Effector memory CD4-positive, alpha-beta T cell (primary cell): ENCODE measurements around the gene GPC6.
"Not testable (repeated sequence)": the region's sequence is repeated elsewhere in the genome, so short reads cannot be mapped to it uniquely, and the experiment has no call there.

Source experiments
- DNase-seq, 3 donors: peaks; one replicate each; pipeline ENCODE4 v3.0.0-alpha.2; 2020
- H3K27ac ChIP-seq: 2 replicates; pipeline ENCODE4 v1.7.0; 2013; ENCODE audit warnings: mild to moderate bottlenecking, low read length, moderate library complexity; ENCODE audit not compliant: insufficient read depth, poor library complexity, severe bottlenecking
- H3K27me3 ChIP-seq: replicated peaks from 2 replicates; pipeline ENCODE4 v1.7.0; 2013; ENCODE audit warnings: mild to moderate bottlenecking, low read length; ENCODE audit not compliant: insufficient read depth, control insufficient read depth, poor library complexity, severe bottlenecking
- H3K36me3 ChIP-seq: 2 replicates; pipeline ENCODE4 v1.7.0; 2013; ENCODE audit warnings: mild to moderate bottlenecking, low read length, moderate library complexity; ENCODE audit not compliant: control insufficient read depth, insufficient read depth
- H3K4me1 ChIP-seq: 2 replicates; pipeline ENCODE4 v1.7.0; 2013; ENCODE audit warnings: low read length, mild to moderate bottlenecking; ENCODE audit not compliant: control insufficient read depth, insufficient read depth, poor library complexity, severe bottlenecking
- H3K4me3 ChIP-seq: 2 replicates; pipeline ENCODE4 v1.7.0; 2013; ENCODE audit warnings: low read length, low read depth, mild to moderate bottlenecking; ENCODE audit not compliant: insufficient read depth, poor library complexity, severe bottlenecking
- H3K9me3 ChIP-seq: 2 replicates; pipeline ENCODE4 v1.7.0; 2013; ENCODE audit warnings: mild to moderate bottlenecking, low read length, moderate library complexity; ENCODE audit not compliant: control insufficient read depth

Gene GPC6

DNA sequence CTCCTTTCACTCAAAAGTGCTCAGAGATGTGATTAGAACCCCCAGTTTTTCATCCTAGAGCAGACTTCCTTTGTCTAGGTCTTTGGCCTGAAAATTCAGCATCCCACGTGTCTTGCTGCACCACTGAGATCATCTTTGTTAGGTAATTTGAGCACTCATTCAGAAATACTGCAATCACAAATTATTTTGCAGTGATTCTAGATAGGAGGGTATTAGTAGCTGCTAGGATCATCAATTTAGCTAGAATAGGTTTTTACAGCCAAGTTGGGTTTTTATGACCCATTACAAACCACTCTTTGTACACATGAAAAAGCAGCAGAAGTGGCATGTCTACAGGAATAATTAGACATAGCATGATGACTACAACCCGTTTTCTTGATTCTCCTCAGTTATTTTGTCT is 219.6 kb downstream of the GPC6 start:
- Histone ChIP-seq H3K4me3 (no peak overlapping the region), H3K27ac (no peak overlapping the region), H3K9me3 (no peaks in the 10 kb centered on the region), H3K36me3 (no peaks in the 10 kb centered on the region), H3K27me3 (no peaks in the 10 kb centered on the region), H3K4me1 (no peaks in the 10 kb centered on the region)
- no peak for DNase-seq

DNA sequence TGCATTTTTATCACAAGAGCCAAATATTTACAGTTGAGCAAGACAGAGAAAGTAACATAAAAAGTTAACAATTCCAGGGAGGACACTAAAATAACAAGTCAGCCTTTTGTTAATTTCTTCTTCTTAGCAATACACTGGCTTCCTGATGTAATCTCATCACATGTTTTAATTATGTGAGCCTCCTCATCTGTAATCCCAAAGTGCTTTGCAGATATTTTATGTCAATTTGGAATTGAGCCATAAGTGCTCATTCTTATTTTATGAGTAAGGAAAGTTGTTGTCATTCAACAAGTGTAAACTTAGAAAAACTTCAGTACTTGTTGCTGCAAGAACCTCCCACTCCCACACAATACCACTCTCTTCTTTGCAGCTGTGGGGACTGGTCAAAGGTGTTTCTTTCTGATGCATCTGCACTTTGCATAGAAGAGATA is 223.6 kb downstream of the GPC6 start:
- H3K9me3 ChIP-seq, result no peaks in the 10 kb centered on the region
- no peaks in the 10 kb centered on the region for H3K36me3 ChIP-seq
- H3K27me3 ChIP-seq, result no peaks in the 10 kb centered on the region
- no peak for DNase-seq
- no peaks in the 10 kb centered on the region for H3K4me1 ChIP-seq
- no peak overlapping the region for H3K4me3 ChIP-seq
- no peak overlapping the region for H3K27ac ChIP-seq

- H3K9me3 ChIP-seq, result no peaks in the 10 kb centered on the region
- no peaks in the 10 kb centered on the region for H3K4me1 ChIP-seq
- H3K4me3 ChIP-seq, result no peak overlapping the region
- no peaks in the 10 kb centered on the region for H3K27me3 ChIP-seq
- no peak for DNase-seq
- H3K36me3 ChIP-seq, result no peaks in the 10 kb centered on the region
- no peak overlapping the region for H3K27ac ChIP-seq
These were observed 224.2 kb downstream of the GPC6 start for GRCh38 chr13:93450761-93451160.

GRCh38 chr13:93454676-93455235 is 228.1 kb downstream of the GPC6 start:
- not testable (repeated sequence) for H3K4me3 ChIP-seq, H3K4me1 ChIP-seq, H3K27ac ChIP-seq, H3K36me3 ChIP-seq, H3K9me3 ChIP-seq, DNase-seq, H3K27me3 ChIP-seq

DNA sequence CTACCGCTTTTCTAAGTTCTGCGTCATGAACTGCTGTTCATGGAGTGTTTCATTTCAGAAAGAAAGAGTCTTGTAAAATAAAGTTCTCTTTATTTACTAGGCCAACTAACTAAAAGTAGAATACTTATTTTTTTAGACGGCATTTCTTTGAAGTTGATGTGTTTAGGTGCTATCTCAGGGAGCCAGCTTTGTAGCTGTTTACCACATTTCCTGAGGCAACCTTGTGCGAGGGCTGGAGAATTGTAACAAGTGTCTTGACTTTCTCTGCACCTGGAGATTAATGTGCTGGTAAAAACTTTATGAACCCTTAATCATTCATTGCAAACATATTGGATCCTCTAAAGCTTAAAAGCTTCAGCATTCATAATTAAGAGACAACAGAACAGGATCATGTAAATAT is 229.3 kb downstream of the GPC6 start:
- H3K9me3 ChIP-seq, result no peaks in the 10 kb centered on the region
- H3K27ac ChIP-seq, result no peak overlapping the region
- no peaks in the 10 kb centered on the region for H3K4me1 ChIP-seq
- no peak for DNase-seq
- H3K4me3 ChIP-seq, result no peak overlapping the region
- no peaks in the 10 kb centered on the region for H3K36me3 ChIP-seq
- H3K27me3 ChIP-seq, result no peaks in the 10 kb centered on the region

GRCh38 chr13:93460005-93460404 is 233.4 kb downstream of the GPC6 start:
- no peaks in the 10 kb centered on the region for H3K36me3 ChIP-seq
- H3K27me3 ChIP-seq, result no peaks in the 10 kb centered on the region
- H3K27ac ChIP-seq, result no peak overlapping the region
- H3K9me3 ChIP-seq, result no peaks in the 10 kb centered on the region
- DNase-seq, result no peak
- no peak overlapping the region for H3K4me3 ChIP-seq
- no peaks in the 10 kb centered on the region for H3K4me1 ChIP-seq

GRCh38 chr13:93462151-93462550 is 235.5 kb downstream of the GPC6 start:
- no peak overlapping the region for H3K4me3 ChIP-seq
- no peaks in the 10 kb centered on the region for H3K36me3 ChIP-seq
- DNase-seq, result no peak
- no peaks in the 10 kb centered on the region for H3K9me3 ChIP-seq
- no peaks in the 10 kb centered on the region for H3K4me1 ChIP-seq
- H3K27ac ChIP-seq, result no peak overlapping the region
- H3K27me3 ChIP-seq, result no peaks in the 10 kb centered on the region

GRCh38 chr13:93466502-93467036 is 240.0 kb downstream of the GPC6 start:
- H3K4me3 ChIP-seq, result no peak overlapping the region
- DNase-seq, result no peak
- H3K9me3 ChIP-seq, result no peaks in the 10 kb centered on the region
- H3K27ac ChIP-seq, result no peak overlapping the region
- no peaks in the 10 kb centered on the region for H3K27me3 ChIP-seq
- H3K36me3 ChIP-seq, result no peaks in the 10 kb centered on the region
- no peaks in the 10 kb centered on the region for H3K4me1 ChIP-seq

GRCh38 chr13:93467175-93467574 is 240.6 kb downstream of the GPC6 start:
- H3K4me3 ChIP-seq, result no peak overlapping the region
- H3K36me3 ChIP-seq, result no peaks in the 10 kb centered on the region
- no peaks in the 10 kb centered on the region for H3K4me1 ChIP-seq
- no peak overlapping the region for H3K27ac ChIP-seq
- no peaks in the 10 kb centered on the region for H3K27me3 ChIP-seq
- DNase-seq, result no peak
- no peaks in the 10 kb centered on the region for H3K9me3 ChIP-seq

GRCh38 chr13:93468433-93468832 is 241.8 kb downstream of the GPC6 start:
- DNase-seq, result no peak
- H3K4me3 ChIP-seq, result no peak overlapping the region
- H3K27ac ChIP-seq, result no peak overlapping the region
- no peaks in the 10 kb centered on the region for H3K4me1 ChIP-seq
- H3K27me3 ChIP-seq, result no peaks in the 10 kb centered on the region
- no peaks in the 10 kb centered on the region for H3K9me3 ChIP-seq
- H3K36me3 ChIP-seq, result no peaks in the 10 kb centered on the region
